ENCODE measurements around the gene MED23.

DNA sequence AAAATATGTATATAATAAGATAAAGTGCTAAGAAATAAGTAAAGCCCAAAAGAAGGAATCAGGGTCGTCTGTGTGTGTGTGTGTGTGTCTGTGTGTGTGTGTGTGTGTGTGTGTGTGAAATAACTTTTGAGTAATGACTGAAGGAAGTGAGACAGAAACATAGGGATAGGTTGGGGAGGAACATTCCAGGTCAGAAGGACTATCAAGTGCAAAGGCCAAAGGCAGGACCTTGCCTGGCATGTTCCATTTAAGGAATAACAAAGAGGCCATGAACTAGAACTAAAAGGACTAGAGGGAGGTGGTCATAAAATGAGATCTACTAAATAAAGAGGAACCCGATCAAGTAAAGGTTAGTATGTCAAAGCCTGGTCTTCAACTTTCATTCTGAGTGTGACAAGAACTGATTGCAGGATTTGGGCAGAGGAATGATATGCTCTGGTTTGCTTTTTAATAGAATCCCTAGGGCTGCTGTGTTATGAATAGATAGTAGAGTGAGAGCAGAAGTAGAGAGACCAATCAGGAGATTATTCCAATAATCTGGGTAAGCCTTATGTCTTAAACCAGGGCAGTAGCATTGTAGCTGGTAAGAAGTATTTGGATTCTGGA lies 15.9 kb upstream of the MED23 start:
- TF ChIP-seq ZFP3 (CRISPR knock-in tag; IDR thresholded peaks at IDR 0.05) (no peak), BACH2 (CRISPR knock-in tag; IDR thresholded peaks at IDR 0.05; ENCODE audit: borderline replicate concordance) (no peak), ARNTL (CRISPR knock-in tag; IDR thresholded peaks at IDR 0.05; ENCODE audit: borderline replicate concordance, low read depth) (no peak), CREB5 (CRISPR knock-in tag; IDR thresholded peaks at IDR 0.05; ENCODE audit: low read depth) (no peak), TCF4 (CRISPR knock-in tag; IDR thresholded peaks at IDR 0.05; ENCODE audit: borderline replicate concordance) (no peak), ZNF70 (CRISPR knock-in tag; IDR thresholded peaks at IDR 0.05) (no peak), PATZ1 (CRISPR knock-in tag; IDR thresholded peaks at IDR 0.05; ENCODE audit: borderline replicate concordance) (no peak), SNAI2 (CRISPR knock-in tag; IDR thresholded peaks at IDR 0.05) (no peak), ZC3H10 (CRISPR knock-in tag; IDR thresholded peaks at IDR 0.05) (no peak), GLIS3 (CRISPR knock-in tag; IDR thresholded peaks at IDR 0.05) (no peak)
- TF ChIP-seq, protein P1, sequence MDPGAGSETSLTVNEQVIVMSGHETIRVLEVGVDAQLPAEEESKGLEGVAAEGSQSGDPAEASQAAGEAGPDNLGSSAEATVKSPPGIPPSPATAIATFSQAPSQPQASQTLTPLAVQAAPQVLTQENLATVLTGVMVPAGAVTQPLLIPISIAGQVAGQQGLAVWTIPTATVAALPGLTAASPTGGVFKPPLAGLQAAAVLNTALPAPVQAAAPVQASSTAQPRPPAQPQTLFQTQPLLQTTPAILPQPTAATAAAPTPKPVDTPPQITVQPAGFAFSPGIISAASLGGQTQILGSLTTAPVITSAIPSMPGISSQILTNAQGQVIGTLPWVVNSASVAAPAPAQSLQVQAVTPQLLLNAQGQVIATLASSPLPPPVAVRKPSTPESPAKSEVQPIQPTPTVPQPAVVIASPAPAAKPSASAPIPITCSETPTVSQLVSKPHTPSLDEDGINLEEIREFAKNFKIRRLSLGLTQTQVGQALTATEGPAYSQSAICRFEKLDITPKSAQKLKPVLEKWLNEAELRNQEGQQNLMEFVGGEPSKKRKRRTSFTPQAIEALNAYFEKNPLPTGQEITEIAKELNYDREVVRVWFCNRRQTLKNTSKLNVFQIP (CRISPR knock-in tag; IDR thresholded peaks at IDR 0.05; ENCODE audit: borderline replicate concordance, low read depth), result no peak
